ENCODE measurements around the gene AP1S3.

- TF ChIP-seq CTCF (IDR thresholded peaks at IDR 0.05): no peak
- no peak for TF ChIP-seq POLR2A (IDR thresholded peaks at IDR 0.05)
These were observed 117.0 kb downstream of the AP1S3 start for GRCh38 chr2:223720367-223720766.
